Stimulated activated naive CD8-positive, alpha-beta T cell treated with anti-CD3 and anti-CD28 coated beads, Interleukin-15, Interleukin-2, amounts not matched to agents 100 U/mL and 50 U/mL, for 24 hours (primary cell): ENCODE data around the gene CHRM5.
A peak's percentile ranks its signal among the peaks of the same experiment; 100 is the strongest.
"Not testable (repeated sequence)": the region's sequence is repeated elsewhere in the genome, so short reads cannot be mapped to it uniquely, and the experiment has no call there.

Experiments used
- ATAC-seq: fragments of 150-1000 bp; cut with Tn5 transposase; one replicate; pipeline ENCODE4 v1.10.0; 2021
- DNase-seq: peaks from one replicate; pipeline ENCODE4 v3.0.0; 2021

The CHRM5 gene

GRCh38 chr15:33987444-33987843 is 19.1 kb downstream of the CHRM5 start:
- DNase-seq (no peak), ATAC-seq (no peak)

GRCh38 chr15:33988384-33988783 is 20.1 kb downstream of the CHRM5 start:
- ATAC-seq = no peak
- no peak for DNase-seq

GRCh38 chr15:33994005-33994615 is 25.8 kb downstream of the CHRM5 start:
- DNase-seq = peak; percentile 6
- ATAC-seq = no peak

- not testable (repeated sequence) for DNase-seq, ATAC-seq
Measured at GRCh38 chr15:33995666-33996065, 27.4 kb downstream of the CHRM5 start.

- DNase-seq (no peak), ATAC-seq (no peak)
Measured at GRCh38 chr15:34001536-34001935, 33.2 kb downstream of the CHRM5 start.

- DNase-seq = no peak
- ATAC-seq = no peak
Measured at GRCh38 chr15:34006381-34006780, 38.1 kb downstream of the CHRM5 start.

- ATAC-seq = no peak
- DNase-seq = no peak
Measured at GRCh38 chr15:34009656-34010055, 41.4 kb downstream of the CHRM5 start.

- ATAC-seq = no peak
- DNase-seq = no peak
Measured at GRCh38 chr15:34010921-34011320, 42.6 kb downstream of the CHRM5 start.

GRCh38 chr15:34011481-34011880 is 43.2 kb downstream of the CHRM5 start:
- DNase-seq (no peak), ATAC-seq (no peak)

GRCh38 chr15:34012461-34013028 is 44.2 kb downstream of the CHRM5 start:
- no peak for DNase-seq

GRCh38 chr15:34013746-34014145 is 45.4 kb downstream of the CHRM5 start:
- DNase-seq (no peak), ATAC-seq (no peak)

More at GRCh38 chr15:34012461-34013028, 44.2 kb downstream of the CHRM5 start:
- no peak for ATAC-seq

GRCh38 chr15:34014556-34014955 is 46.3 kb downstream of the CHRM5 start:
- DNase-seq = no peak
- no peak for ATAC-seq

- DNase-seq (peak; percentile 23), ATAC-seq (peak; percentile 32)
Measured at GRCh38 chr15:34018021-34018645, 49.8 kb downstream of the CHRM5 start.

- not testable (repeated sequence) for ATAC-seq, DNase-seq
Measured at GRCh38 chr15:34018738-34019137, 50.4 kb downstream of the CHRM5 start.

- no peak for DNase-seq
- no peak for ATAC-seq
Measured at GRCh38 chr15:34019369-34019990, 51.2 kb downstream of the CHRM5 start.

GRCh38 chr15:34023907-34024306 is 55.6 kb downstream of the CHRM5 start:
- DNase-seq = no peak
- no peak for ATAC-seq

- ATAC-seq (no peak), DNase-seq (no peak)
Measured at GRCh38 chr15:34025252-34025651, 57.0 kb downstream of the CHRM5 start.

GRCh38 chr15:34027606-34028005 is 59.3 kb downstream of the CHRM5 start:
- no peak for ATAC-seq
- DNase-seq = no peak

GRCh38 chr15:34031987-34032760 is 63.9 kb downstream of the CHRM5 start:
- no peak for ATAC-seq

GRCh38 chr15:34038023-34038870 is 70.0 kb downstream of the CHRM5 start:
- peak; percentile 70 for ATAC-seq

More at GRCh38 chr15:34031987-34032760, 63.9 kb downstream of the CHRM5 start:
- DNase-seq = no peak

More at GRCh38 chr15:34038023-34038870, 70.0 kb downstream of the CHRM5 start:
- DNase-seq = peak; percentile 78
